Karpas-422 (cell line): ENCODE data around the gene SNX7. TPM values are rescaled to one million over a fixed set of nuclear protein-coding genes. Genes with fewer than 3 reads are reported as not detected.

Experiments
- DNase-seq: peaks from one replicate; pipeline ENCODE4 v3.0.0-alpha.2; 2015
- H2AFZ ChIP-seq: fragments of 200-600 bp; sonication (generic); 2 replicates; pipeline ENCODE4 v1.6.1; 2014; ENCODE audit warnings: antibody characterized with exemption, low read length, mixed read lengths
- H3K27ac ChIP-seq: fragments of 200-600 bp; sonication (generic); 2 replicates; pipeline ENCODE4 v1.5.1; 2014; ENCODE audit warnings: mild to moderate bottlenecking, low read length, moderate library complexity
- H3K27me3 ChIP-seq: fragments of 200-600 bp; sonication (generic); 2 replicates; pipeline ENCODE4 v1.6.1; 2014; ENCODE audit warnings: low read length, mixed read lengths
- H3K36me3 ChIP-seq: fragments of 200-600 bp; sonication (generic); 2 replicates; pipeline ENCODE4 v1.6.1; 2014; ENCODE audit warnings: low read length, mixed read lengths; ENCODE audit not compliant: insufficient read depth
- H3K4me1 ChIP-seq: fragments of 200-600 bp; sonication (generic); 2 replicates; pipeline ENCODE4 v1.6.1; 2014; ENCODE audit warnings: mild to moderate bottlenecking, low read length, mixed read lengths
- H3K4me2 ChIP-seq: fragments of 200-600 bp; sonication (generic); 2 replicates; pipeline ENCODE4 v1.6.1; 2014; ENCODE audit warnings: low read length, low read depth, mild to moderate bottlenecking; ENCODE audit not compliant: poor library complexity, severe bottlenecking
- H3K4me3 ChIP-seq: fragments of 200-600 bp; sonication (generic); 2 replicates; pipeline ENCODE4 v1.5.1; 2014; ENCODE audit warnings: mild to moderate bottlenecking, antibody characterized with exemption, low read length, mixed read lengths
- H3K79me2 ChIP-seq: fragments of 200-600 bp; sonication (generic); 2 replicates; pipeline ENCODE4 v1.6.1; 2014; ENCODE audit warnings: mild to moderate bottlenecking, low read length, mixed read lengths
- H3K9ac ChIP-seq: fragments of 200-600 bp; sonication (generic); 2 replicates; pipeline ENCODE4 v1.6.0; 2014; ENCODE audit warnings: low read length
- H3K9me2 ChIP-seq: fragments of 200-600 bp; sonication (generic), shearing (Covaris generic); replicated peaks from 2 replicates; pipeline ENCODE4 v1.6.0; 2014; ENCODE audit warnings: mild to moderate bottlenecking, low read length, moderate library complexity; ENCODE audit not compliant: insufficient read depth
- H3K9me3 ChIP-seq: fragments of 300-700, 200-600 bp; sonication (generic); 2 replicates; pipeline ENCODE4 v1.6.1; 2014; ENCODE audit warnings: low read length, mixed read lengths
- H4K20me1 ChIP-seq: fragments of 200-600 bp; sonication (generic); 2 replicates; pipeline ENCODE4 v1.6.1; 2014; ENCODE audit warnings: mild to moderate bottlenecking, antibody characterized with exemption, low read length, low read depth; ENCODE audit not compliant: insufficient read depth
- total RNA-seq: library from RNA; depleted of rRNA; stranded (reverse); fragments of >200 nt; shearing (Covaris generic); gene quantifications from 2 replicates; pipeline ENCODE4 v1.2.3, GENCODE V29; 2014; ENCODE audit warnings: low replicate concordance

SNX7 gene
- total RNA-seq, 1 experiment from 2014 or later = not detected

DNA sequence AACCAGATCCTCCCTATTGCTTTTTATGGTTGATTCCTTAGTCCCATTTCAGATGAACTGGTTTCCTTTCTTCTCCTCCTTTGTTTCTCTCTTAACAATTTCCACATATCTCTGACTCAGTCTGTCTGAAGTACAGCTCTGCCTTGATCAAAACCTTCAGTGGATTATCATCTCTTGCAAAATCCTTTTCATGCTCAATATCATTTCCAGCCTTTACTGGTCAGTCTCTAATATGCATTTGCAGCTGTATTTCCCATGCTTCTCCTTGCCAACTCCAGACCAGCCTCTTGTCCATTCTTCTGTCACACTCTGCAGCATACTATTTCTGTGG lies 72.2 kb downstream of the SNX7 start:
- H3K79me2 ChIP-seq = no peaks in the 10 kb centered on the region
- no peaks in the 10 kb centered on the region for H3K9me3 ChIP-seq
- H3K4me2 ChIP-seq = no peak overlapping the region
- no peak for DNase-seq
- no peak overlapping the region for H3K9ac ChIP-seq
- H3K36me3 ChIP-seq = no peaks in the 10 kb centered on the region
- H3K27me3 ChIP-seq = no peaks in the 10 kb centered on the region
- H3K27ac ChIP-seq = no peak overlapping the region
- H2AFZ ChIP-seq = no peak overlapping the region
- no peak overlapping the region for H3K4me3 ChIP-seq
- H4K20me1 ChIP-seq = no peaks in the 10 kb centered on the region
- no peaks in the 10 kb centered on the region for H3K9me2 ChIP-seq
- H3K4me1 ChIP-seq = no peaks in the 10 kb centered on the region

DNA sequence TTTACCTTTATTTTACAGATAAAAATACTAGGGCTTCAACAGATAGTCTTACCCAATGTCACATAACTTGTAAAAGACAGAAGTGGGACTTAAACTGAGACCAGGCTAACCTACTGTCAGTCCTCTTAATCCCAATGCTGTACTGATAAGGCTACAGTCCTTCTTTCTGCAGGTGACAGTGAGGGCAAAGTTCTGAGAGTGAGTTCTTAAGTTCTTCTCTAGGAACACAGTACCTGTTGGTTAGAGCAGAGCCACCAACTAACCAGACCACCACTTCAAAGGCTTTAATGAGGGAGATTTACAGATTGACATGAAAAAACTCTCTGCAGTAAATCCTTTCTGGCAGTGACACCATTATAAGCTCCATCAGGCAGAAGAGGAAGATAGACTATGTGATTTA lies 74.2 kb downstream of the SNX7 start:
- Histone ChIP-seq H3K4me1 (no peaks in the 10 kb centered on the region), H3K36me3 (no peaks in the 10 kb centered on the region), H3K4me2 (no peak overlapping the region), H3K27me3 (no peaks in the 10 kb centered on the region), H3K4me3 (no peak overlapping the region), H3K9me3 (no peaks in the 10 kb centered on the region), H3K9me2 (no peaks in the 10 kb centered on the region), H2AFZ (no peak overlapping the region), H3K79me2 (no peaks in the 10 kb centered on the region), H3K9ac (no peak overlapping the region), H4K20me1 (no peaks in the 10 kb centered on the region), H3K27ac (no peak overlapping the region)
- DNase-seq = no peak

DNA sequence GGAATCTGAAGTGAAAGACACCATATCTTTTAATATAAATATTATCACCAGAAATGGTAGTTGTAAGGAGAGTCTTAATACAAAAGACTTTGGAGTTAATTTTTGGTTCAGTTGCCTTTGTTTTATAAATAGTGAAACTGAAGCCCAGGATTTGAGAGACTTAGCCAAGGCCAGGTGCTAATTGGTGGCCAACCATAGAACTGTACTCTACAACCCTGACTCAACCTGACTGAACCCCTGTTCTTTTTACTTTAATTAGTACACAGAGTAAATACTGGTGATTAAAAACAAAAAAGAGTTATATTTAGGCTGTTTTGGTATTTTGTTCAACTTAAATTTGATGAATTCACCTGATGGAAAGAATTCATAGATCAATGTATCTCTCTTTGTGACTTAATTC lies 76.3 kb downstream of the SNX7 start:
- H3K4me1 ChIP-seq = no peaks in the 10 kb centered on the region
- no peaks in the 10 kb centered on the region for H3K79me2 ChIP-seq
- H4K20me1 ChIP-seq = no peaks in the 10 kb centered on the region
- H3K9me3 ChIP-seq = no peaks in the 10 kb centered on the region
- no peak overlapping the region for H3K4me3 ChIP-seq
- no peak overlapping the region for H3K27ac ChIP-seq
- H3K4me2 ChIP-seq = no peak overlapping the region
- no peak overlapping the region for H2AFZ ChIP-seq
- no peak overlapping the region for H3K9ac ChIP-seq
- H3K27me3 ChIP-seq = no peaks in the 10 kb centered on the region
- DNase-seq = no peak
- H3K36me3 ChIP-seq = no peaks in the 10 kb centered on the region
- H3K9me2 ChIP-seq = no peaks in the 10 kb centered on the region

DNA sequence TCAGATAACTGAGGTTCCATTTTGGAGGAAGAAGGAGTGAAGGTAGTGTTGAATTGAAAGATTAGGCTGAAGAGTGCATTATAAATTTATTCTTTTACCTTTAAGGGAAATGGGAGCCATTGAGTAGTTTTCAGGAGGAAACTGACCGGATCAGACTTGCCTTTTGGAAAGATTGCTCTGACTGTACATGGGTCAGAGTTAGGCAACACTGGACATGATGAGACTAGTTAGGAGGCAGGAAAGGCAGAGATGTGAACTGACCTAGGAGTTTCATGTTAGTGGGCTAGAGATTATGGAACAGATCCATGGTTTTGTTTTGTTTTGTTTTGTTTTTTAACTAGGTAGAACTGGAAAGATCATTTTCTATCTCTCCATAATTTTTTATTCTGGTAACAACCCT lies 78.2 kb downstream of the SNX7 start:
- H3K9me3 ChIP-seq = no peaks in the 10 kb centered on the region
- H3K4me1 ChIP-seq = no peaks in the 10 kb centered on the region
- no peak for DNase-seq
- H3K4me3 ChIP-seq = no peak overlapping the region
- no peak overlapping the region for H3K27ac ChIP-seq
- no peaks in the 10 kb centered on the region for H3K27me3 ChIP-seq
- H3K4me2 ChIP-seq = no peak overlapping the region
- no peak overlapping the region for H2AFZ ChIP-seq
- H3K79me2 ChIP-seq = no peaks in the 10 kb centered on the region
- H3K9me2 ChIP-seq = no peaks in the 10 kb centered on the region
- H3K9ac ChIP-seq = no peak overlapping the region
- H3K36me3 ChIP-seq = no peaks in the 10 kb centered on the region
- no peaks in the 10 kb centered on the region for H4K20me1 ChIP-seq

DNA sequence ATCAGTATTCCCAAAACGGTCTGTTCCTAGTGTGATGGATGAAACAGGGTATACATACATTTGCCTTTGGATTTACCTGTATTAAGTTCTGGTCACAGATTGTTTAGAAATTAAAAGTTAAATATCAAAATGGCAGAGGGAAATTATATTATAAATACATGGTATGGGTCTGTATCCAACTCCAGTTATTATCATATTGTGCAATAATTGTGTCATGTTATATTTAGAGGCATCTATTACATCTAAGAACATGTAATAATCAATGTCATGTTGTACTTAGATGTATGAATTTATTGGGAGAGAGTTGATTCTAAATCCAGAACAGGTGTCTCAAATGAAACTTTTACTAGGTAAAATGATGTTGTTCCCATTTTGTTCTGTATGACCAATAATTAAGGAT lies 79.6 kb downstream of the SNX7 start:
- no peaks in the 10 kb centered on the region for H3K9me2 ChIP-seq
- no peaks in the 10 kb centered on the region for H4K20me1 ChIP-seq
- H3K79me2 ChIP-seq = no peaks in the 10 kb centered on the region
- no peaks in the 10 kb centered on the region for H3K36me3 ChIP-seq
- H3K27me3 ChIP-seq = no peaks in the 10 kb centered on the region
- no peak overlapping the region for H3K9ac ChIP-seq
- H3K4me2 ChIP-seq = no peak overlapping the region
- H3K4me1 ChIP-seq = no peaks in the 10 kb centered on the region
- no peak for DNase-seq
- no peak overlapping the region for H3K27ac ChIP-seq
- no peak overlapping the region for H3K4me3 ChIP-seq
- no peaks in the 10 kb centered on the region for H3K9me3 ChIP-seq
- no peak overlapping the region for H2AFZ ChIP-seq

DNA sequence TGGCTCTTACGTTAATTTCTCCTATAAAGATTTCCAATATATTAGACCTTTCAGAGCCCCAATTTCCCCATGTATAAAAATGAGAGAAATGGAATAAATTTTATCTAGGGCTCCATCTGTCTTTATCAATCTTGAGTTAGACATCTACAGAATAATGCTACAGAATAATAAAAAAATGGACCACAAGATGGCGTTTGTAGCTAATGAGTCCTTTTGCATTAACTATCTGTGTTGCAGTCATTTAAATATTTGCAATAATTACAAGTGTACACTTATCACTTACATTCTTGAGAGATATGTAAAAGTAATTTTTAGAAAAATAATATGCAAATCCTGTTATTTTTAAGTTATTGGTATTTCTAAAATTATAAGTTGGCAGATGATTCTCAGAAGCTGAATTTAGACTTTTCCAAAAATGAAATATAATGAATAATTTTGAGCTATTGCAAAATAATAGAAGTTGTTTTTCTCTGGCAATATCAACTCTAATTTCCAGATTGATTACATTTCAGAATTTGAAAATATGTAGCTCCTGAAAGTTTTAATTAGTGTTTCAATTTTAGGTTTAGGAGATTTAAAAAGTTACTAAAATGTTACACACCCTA lies 87.7 kb downstream of the SNX7 start:
- Histone ChIP-seq H3K4me2 (no peak overlapping the region), H3K27ac (no peak overlapping the region), H3K79me2 (no peaks in the 10 kb centered on the region), H3K4me1 (no peaks in the 10 kb centered on the region), H3K9ac (no peak overlapping the region), H3K36me3 (no peaks in the 10 kb centered on the region), H2AFZ (no peak overlapping the region), H3K4me3 (no peak overlapping the region), H3K9me2 (no peaks in the 10 kb centered on the region), H3K9me3 (no peaks in the 10 kb centered on the region), H4K20me1 (no peaks in the 10 kb centered on the region), H3K27me3 (no peaks in the 10 kb centered on the region)
- DNase-seq = peak; percentile 81

DNA sequence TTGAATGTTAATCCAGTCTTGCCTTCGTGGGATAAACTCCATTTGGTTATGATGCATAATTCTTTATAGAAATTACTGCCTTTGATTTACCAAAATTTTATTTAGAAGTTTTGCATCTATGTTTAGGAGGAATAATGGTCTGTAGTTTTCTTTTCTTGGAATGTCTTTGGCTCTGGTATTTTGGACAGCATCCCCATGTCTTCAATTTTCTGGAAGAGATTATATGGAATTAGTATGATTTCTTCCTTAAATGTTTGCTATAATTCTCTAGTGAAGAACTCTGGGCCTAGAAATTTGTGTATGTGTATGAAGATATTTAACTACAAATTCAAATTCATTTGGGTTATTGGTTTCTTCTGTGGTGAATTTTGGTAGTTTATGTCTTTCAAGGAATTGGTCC lies 92.7 kb downstream of the SNX7 start:
- H3K9me3 ChIP-seq = no peaks in the 10 kb centered on the region
- no peaks in the 10 kb centered on the region for H3K27me3 ChIP-seq
- no peak overlapping the region for H3K27ac ChIP-seq
- DNase-seq = no peak
- H4K20me1 ChIP-seq = no peaks in the 10 kb centered on the region
- H2AFZ ChIP-seq = no peak overlapping the region
- no peaks in the 10 kb centered on the region for H3K9me2 ChIP-seq
- H3K4me2 ChIP-seq = no peak overlapping the region
- H3K4me1 ChIP-seq = no peaks in the 10 kb centered on the region
- H3K79me2 ChIP-seq = no peaks in the 10 kb centered on the region
- H3K36me3 ChIP-seq = no peaks in the 10 kb centered on the region
- H3K4me3 ChIP-seq = no peak overlapping the region
- H3K9ac ChIP-seq = no peak overlapping the region

DNA sequence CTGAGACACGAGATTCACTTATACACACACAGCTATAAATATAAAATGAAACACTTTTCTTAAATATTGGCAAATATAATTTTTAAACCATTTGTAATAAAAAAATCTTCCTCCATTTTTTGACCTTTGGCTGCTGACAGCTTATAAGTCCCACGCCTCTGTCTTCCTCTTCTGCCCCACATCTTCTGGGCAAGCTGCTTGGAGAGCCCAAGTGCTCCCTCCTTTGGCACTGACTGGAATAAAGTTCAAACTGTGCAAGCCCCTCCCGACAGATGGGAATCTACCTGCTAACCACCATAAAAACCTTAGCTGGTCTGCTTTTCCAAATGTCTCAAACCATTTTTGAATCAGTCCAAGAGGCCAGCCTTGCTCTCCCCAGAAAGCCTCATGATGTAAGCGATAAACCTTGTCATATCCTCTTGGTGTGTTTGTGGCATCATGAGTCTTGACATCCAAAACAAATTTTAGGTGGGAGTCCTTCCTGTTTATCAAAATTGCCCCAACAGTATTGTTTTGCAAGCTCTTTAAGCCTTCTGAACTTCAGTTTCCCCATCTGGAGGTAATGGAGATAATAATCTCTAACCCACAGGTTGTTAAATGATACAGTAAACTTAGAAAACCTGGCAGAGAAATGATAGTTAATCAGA lies 99.8 kb downstream of the SNX7 start:
- H3K27me3 ChIP-seq = no peaks in the 10 kb centered on the region
- no peaks in the 10 kb centered on the region for H3K9me2 ChIP-seq
- peaks cover 7% of the 10 kb centered on the region for H3K4me1 ChIP-seq
- no peaks in the 10 kb centered on the region for H3K79me2 ChIP-seq
- no peaks in the 10 kb centered on the region for H3K9me3 ChIP-seq
- no peak overlapping the region for H3K4me2 ChIP-seq
- H3K4me3 ChIP-seq = no peak overlapping the region
- H3K9ac ChIP-seq = no peak overlapping the region
- H4K20me1 ChIP-seq = no peaks in the 10 kb centered on the region
- DNase-seq = peak; percentile 52
- H3K27ac ChIP-seq = no peak overlapping the region
- H2AFZ ChIP-seq = no peak overlapping the region
- no peaks in the 10 kb centered on the region for H3K36me3 ChIP-seq
